Stimulated activated CD4-positive, alpha-beta T cell treated with anti-CD3 and anti-CD28 coated beads, Interleukin-12 subunit alpha, Interleukin-12 subunit beta, amount 100 ng/mL, for 24 hours (primary cell): ENCODE measurements around the gene ENAH.
"Not testable (repeated sequence)": the region's sequence is repeated elsewhere in the genome, so short reads cannot be mapped to it uniquely, and the experiment has no call there.

Experiments used
- DNase-seq, 2 experiments: peaks; one replicate each; pipeline ENCODE4 v3.0.0-alpha.2; 2020; ENCODE audit warnings: low read depth in 2 of 2

Gene ENAH

DNA sequence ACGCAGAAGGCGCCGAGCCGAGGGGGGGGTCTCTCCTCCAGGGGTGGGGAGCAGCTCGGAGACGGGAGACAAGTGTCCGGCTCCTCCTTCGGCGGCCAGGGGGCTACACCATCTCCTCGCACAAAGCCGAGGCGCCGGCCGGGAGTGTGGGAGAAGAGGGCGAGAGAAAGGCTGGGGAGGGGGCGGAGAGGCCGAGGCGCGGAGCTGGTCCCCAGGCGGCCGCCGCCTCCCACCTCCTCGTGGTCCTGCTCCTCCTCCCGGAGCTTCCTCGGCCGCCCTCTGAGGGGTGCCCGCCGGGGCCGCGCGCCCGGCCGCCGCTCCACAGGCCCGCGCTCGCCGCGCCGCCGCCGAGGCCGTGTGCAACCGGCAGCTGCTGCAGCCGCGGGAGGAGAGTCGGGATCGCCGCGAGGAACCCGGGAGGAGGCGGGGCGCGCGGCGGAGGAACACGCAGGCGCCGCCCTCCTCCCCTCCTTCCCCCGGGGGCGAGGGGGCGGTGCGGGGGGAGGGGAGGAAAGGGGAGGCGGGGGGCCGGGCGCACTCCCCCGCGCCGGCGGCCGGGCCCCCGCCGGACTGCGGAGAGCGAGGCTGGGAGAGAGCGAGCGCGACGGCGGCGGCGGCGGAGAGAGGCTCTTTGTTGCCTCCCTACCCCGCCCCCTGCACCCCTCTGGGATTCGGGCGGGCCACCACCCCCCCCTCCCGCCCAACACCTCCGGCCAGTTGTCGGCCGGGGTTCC, at the start of gene ENAH:
Gene ENAH (minus strand): TSS at position 395 of the 734 bp plus-strand sequence. CDS start 433 bp downstream, outside the sequence.
- peak in 1 of 2 experiments; percentile 22 for DNase-seq

DNA sequence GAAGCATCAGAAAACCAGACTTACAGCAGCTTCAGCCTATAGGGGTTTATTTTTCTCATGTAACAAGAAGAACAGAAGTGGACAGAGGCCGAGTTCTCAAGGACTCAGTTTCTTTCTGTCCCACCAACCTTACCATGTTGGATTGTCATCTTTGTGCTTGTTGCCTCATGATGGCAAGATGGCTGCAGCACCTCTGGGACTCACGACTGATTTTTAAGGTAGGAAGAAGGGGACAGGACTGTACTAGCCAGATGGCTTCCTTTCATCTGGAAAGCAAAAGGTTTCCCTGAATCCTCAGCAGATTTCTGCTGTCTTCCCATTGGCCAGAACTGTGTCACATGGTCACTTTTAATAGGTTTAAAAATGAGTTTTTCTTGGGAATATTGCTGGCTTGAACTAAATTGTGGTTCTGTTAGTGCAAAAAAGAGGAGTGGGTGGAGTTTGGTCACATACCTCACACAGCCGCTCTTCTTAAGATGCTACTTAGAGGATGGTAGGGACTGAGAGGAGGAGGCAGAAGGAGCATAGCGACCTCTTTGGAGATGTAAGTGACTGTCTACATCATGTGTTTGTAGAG, 48.1 kb upstream of the ENAH start:
- DNase-seq, result no peak

DNA sequence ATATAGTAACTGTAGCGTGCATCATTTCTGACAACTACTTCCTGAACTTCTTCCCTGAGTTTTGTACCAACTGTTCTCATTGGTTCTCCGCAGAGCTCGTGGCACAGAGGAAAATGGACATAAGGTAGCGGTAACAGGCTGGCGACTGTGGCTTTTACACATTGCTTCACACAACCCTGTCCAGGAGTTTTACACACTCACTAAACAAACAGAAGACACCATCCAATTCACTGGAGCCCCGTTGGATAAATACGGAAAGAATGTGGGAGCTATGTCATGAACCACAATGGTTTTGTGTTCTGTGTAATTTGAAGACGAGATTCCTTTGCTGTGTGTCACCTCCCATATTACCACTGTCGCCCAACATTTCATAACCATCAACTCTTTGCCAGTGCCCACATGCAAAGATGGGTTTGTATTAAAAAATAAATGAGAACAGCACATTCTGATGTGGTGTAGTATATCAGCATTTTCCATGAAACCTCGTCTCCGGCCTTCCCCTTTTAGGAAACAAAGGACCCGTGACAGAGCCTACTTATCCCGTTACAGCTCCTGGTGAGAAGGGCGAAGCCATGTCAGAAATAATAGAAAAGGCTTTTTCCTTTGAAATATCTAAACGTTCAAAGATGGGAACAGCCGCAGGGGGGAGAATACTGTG, 47.4 kb upstream of the ENAH start:
- DNase-seq, result no peak

DNA sequence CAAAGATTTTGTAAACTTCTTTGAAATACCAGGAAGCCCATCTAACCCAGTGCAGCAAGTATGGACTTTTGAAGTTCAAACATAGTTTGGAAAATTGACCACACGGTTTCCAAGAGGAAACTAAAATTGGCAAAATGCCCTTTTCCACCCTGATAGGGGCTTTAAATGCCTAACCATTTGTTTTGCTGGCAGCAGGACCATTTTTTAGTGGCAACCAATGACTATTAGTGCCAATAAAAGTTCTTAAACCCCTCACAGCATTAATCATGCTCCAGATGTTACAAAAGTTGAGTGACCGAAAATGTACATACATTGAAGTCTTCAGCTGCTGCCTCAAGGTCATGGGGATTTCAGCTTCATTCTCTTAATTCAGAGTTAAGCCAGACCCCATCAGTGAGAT, 46.4 kb upstream of the ENAH start:
- no peak for DNase-seq

DNA sequence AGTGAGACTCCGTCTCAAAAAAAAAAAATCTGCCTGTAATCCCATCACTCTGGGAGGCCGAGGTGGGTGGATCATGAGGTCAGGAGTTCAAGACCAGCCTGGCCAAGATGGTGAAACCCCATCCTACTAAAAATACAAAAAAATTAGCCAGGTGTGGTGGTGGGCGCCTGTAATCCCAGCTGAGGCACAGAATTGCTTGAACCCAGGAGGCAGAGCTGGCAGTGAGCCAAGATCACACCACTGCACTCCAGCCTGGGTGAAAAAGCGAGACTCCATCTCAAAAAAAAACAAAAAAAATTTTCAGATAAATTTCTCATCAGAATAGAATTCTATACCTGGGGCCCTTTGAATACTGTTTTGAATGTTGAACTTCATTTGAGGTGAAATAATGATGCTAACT, 45.3 kb upstream of the ENAH start:
- DNase-seq, result not testable (repeated sequence)

DNA sequence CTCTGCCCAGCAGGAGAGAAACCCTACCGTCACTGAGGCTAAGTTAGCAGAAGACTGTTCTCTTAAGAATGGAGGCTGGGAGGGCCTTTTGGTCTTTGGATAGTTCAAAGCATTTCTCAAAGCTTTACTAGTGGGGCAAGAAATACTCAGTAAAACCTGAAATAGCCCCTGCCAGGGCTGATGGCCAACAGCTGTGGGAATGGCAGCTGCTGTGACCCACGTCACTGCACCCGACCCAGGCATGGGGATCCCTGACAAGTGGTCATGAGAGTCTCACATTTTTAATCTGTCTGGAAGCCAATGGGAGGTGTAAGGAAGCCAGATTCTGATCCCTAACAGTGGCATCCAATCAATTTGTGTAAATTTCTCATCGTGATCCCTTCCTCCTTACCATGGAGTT, 44.5 kb upstream of the ENAH start:
- no peak for DNase-seq

DNA sequence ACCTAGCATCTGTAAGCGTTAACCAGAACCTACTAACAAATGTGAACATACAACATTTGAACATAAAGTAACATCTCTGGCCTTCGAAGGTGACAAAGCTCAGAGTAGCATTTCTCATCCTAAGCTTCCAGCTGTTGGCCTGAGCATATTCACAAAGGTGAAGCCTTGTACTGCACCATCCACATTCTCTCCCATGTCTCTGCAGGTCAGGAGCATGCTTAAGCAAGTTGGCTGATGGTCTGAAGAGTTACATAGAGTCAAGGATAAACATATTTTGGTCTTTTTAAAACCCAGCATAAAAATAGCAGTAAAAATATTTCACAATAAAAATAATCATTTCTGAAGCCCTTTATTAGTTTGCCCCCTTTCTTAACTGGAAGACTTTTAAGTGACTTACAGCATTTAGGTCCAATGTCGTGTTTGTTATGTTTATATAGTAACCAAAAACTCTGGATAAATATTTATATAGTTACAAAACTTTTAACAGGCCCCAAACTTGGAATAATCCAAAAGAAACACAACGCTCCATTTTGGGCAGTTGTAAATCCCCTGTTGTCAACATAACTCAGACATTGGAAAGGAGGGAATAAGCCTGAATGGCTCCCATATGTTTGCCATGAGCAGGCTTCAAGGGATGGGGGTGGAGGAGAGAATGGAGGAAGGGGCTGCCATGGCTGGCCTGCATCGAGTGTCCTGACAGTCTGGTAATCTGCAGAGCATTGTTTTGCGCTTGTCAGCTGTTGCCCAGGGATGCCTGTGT, 42.8 kb upstream of the ENAH start:
- DNase-seq, result no peak

DNA sequence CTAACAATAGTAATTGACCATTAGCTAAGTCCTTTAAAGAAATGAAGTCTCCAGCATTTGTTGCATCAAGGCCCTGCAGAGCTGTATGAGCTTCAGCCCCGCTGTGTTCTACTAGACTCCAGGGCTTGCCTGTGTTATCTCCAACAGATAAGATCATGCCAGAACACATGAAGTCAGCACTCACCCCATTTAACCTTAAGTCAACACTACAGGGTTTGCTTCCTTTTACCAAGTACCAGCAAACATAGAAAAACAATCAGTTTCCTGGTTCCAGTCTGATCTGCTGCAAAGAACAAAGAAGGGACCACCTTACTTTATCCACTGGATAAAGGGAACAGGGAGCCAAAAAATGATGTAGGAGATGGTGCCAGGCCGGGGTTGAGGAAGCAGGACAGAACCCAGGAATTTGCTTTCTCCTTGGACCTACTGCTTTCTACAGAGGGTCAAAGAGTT, 41.3 kb upstream of the ENAH start:
- DNase-seq, result no peak

DNA sequence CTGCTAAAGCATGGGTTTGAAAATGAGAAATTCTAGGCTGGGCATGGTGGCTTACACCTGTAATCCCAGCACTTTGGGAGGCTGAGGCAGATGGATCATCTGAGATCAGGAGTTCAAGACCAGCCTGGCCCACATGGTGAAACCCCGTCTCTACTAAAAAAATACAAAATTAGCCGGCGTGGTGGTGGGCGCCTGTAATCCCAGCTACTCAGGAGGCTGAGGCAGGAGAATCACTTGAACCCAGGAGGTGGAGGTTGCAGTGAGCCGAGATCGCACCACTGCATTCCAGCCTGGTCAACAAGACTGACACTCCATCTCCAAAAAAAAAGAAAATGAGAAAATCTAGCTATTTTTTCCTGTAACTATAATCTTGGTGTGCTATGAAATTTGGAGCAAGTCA, 40.8 kb upstream of the ENAH start:
- DNase-seq, result not testable (repeated sequence)

DNA sequence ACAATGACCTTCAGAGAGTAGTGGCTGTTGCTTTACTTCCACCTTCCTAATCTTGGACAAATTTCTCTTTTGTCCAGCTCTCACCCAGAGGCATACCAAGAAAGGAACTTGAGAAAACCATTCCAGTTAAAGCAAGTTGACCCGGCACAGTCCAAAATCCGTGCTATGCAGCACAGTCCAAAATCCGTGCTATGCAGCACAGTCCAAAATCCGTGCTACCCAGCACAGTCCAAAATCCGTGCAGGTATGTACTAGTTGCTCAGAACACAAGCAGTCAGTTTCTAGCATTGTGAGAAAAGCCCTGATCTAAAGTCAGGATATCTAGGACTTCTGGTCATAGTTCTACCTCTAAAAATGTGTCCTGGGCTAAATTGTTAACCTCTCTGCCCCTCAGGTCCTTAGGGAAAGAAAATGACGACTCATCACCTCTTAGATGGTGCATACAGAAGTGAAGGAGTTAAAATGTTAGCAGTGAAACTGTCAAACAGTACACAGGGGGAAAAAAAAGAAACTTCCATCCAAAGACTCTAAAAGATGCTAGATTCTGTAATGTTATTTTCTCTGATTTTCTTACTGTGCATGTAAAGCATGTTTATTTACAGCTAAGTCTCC, 40.3 kb upstream of the ENAH start:
- DNase-seq, result no peak

DNA sequence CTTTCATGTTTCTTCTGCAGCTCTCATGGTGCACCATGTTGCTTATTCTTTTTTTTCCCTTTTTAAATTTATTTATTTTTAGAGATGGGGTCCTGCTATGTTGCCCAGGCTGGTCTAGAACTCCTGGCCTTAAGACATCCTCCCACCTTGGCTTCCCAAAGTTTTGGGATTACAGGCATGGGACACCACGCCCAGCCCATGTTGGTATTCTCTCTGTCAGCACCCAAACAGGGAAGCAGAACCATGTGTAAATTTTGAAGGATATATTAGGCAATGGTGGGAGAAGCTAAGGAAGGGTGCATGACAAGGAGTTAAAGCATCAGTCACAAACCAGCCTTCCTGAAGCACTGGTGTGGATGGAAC, 39.6 kb upstream of the ENAH start:
- no peak for DNase-seq

DNA sequence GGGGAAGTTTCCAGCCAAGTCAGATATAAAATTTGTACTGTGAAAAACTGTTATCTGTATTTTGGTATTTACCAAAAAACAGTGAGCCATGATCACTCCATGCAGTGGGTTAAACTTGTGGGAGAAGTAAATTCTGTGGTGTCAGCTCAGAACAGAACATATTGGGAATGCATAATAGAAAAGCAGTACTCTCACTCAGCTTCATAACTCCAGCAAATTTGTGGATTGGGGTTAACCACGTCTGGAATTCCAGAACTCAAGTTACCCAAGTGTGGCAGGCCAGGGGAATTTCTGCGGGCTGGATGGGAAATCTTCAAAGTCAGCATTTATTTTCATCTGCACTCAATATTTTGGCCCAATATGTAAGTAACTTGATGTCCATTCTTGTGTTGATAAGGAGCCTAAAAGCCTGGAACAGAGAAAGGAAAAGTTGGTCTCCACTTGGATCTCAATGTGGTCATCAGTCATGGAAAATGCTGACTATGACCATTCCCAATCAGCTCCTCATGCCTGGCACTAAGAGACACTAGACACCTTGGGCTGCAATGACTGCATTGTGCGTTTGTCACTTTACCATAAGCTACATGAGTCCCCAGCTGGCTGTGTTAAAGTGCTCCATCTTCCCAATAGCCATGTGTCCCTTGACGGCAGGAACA, 39.1 kb upstream of the ENAH start:
- DNase-seq, result no peak

DNA sequence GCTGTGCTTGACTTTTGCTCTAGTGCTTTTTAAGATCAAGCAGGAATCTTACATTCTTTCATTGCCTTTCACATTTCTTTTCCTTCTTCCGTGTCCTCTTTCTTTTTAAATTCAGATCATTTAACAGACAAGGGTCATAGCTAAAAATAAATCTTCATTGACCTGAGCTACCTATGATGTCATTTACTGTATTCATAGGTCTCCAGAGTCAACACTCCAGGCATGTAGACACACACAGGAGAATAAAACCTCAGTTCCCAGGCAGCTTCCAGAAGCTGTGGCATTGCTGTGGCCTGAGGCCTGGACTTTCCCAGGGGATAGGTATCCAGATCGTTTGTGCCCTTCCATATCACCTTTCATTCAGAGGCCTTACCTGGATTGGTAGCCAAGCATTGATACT, 38.5 kb upstream of the ENAH start:
- DNase-seq, result no peak

DNA sequence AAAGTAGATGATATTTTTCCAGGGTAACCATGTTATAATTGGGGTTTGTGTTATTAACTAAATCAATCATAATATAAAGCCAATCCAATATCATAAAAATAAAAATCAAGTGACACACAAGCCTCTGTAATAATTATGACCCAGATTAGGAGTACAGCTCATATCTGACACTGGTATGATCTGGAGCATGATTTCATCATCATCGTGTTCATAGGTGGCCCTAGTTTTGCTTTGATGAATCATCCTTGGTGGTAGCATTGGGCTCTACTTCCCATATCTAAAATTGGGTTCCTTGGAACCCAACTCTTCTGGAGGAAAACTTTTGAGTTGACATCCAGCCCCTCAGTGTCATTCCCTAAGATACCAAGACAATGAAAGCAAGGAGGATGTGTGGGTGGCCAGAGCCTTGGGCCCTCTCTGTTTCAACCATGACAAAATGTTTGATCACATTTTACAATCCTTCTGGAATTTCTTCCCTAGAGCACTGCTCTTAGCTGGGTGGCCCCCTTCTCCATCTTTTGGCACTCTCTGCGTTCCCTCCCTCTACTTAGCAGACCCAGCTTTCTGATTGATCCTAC, 37.0 kb upstream of the ENAH start:
- DNase-seq, result no peak

DNA sequence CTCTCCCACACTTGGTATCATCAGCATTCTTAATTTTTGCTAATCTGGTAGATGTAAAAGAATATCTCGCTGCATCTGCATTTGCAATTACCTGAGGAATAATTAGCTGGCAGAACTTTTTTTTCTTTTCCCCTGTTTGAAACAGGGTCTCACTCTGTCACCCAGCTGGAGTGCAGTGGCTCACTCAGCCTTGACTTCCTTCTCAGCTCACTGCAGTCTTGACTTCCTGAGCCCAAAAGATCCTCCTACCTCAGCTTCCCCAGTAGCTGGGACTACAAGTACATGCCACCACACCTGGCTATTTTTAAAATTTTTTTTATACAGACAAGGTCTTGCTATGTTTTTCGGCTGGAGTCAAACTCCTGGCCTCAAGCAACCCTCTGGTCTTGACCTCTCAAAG, 35.4 kb upstream of the ENAH start:
- DNase-seq, result no peak

DNA sequence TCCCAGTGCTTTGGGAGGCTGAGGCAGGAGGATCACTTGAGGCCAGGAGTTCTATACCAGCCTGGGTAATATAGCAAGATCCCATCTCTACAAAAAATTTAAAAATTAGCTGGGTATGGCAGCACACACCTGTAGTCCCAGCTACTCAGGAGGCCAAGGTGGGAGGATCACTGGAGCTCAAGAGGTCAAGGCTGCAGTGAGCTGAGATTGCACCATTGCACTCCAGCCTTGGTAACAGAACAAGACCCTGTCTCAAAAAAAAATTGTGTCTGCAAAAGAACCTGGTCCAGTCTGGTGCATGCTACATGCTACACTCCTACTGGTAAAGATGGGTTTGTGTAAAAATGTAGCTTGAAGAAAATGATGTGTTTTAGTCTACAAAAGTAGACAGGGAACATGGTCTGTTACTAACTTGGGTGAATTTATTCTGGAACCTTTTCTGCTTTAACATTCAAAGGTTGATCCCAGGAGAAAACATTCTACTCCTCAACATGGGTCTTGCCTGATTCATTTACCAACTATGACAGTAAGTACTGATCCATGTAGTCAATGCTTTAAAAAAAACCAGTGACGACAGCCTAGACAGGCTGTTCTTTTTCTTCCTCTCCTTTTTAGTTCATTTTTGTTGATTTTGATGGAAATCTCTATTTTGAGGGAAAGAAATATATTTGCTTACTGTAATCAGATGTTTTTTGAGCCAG, 32.7 kb upstream of the ENAH start:
- no peak for DNase-seq

DNA sequence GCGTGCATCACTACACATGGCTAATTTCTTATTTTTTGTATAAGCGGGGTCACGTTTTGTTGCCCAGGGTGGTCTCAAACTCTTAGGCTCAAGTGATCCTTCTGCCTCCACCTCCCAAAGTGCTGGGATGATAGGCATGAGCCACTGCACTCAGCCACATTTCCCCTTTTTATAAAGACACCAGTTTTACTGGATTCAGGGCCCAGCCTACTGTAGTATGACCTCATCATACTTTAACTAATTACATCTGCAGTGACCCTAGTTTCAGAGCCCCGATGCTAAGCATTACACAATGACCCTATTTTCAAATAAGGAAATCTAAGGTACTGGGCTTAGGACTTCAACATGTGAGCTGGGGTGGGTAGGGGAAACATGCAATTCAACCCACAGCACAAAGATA, 31.8 kb upstream of the ENAH start:
- no peak for DNase-seq

DNA sequence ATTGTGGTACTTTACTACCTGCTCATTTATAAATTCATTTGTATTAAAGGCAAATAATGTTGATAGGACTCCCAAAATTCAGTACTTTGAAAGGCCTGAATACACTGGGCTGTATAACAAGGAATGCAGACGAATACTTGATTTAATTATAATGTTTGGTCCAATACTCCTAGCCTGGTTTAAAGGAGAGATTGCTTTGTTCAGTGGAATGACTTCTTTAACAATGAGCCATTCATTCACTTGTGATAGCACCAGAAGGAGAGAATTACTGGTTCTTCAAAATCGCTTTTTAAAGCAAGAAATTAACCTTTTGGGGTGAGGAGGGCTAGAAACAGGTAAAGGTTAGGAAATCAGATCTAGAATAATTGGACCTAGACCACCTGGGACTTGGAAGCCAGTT, 28.3 kb upstream of the ENAH start:
- DNase-seq, result no peak

DNA sequence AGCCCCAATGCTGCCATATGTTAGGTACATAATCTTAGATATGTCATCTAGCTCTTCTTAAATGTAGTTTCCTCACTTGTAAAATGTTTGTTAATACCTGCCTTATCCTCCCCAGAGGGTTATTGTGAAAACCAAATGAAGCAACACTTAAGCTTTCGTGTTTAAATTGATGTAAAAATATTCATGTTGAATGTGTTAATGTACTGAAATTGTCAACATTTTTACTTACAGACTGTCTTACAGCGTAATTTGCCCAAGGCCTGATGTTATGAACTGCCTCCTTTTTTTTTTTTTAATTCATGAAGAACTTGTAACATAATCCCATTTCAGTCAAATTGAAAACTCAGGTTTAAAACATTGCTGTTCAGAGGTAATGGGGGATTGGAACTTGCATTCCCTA, 25.6 kb upstream of the ENAH start:
- DNase-seq, result no peak

DNA sequence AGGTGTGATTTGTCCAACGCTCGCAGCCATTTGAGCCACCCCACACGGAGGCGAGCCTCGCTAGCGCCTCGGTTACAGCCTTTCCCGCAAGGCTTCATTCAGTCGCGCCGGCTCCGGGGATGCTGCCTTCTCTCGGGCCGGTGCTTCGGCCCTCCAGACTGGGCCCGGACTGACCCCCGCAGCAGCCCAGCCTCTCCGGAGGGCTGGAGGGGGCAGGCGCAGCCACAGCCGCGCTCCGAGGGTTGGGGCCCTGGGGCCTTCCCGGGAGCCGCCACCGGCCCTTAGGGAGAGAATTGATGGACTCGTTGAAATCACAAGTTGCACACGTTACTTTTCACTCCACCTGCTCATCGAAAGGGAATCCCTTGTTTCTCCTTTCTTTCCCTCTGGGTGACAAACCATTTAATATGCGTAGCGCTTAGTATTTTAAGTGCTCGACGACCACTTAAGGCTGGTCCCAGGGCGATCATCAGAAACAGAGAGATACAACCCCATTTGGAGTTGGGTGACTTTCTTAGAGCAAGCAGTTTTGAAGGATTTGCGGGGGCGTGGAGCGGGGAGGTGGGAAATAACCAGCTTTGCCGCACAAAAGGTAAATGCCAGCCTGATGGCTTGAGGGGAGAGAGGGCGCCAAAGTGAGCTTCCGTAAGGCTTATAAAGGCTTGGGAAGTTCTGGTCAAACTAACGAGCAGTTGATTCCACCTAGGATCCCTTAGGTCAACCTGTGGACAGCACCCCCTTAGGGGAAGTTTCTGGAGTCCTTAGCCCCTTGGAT, 24.6 kb upstream of the ENAH start:
- no peak for DNase-seq
